Measurements from ENCODE around the gene RSPO3.

GRCh38 chr6:127134136-127134535, 15.7 kb downstream of the RSPO3 start:
- TF ChIP-seq, protein P1, sequence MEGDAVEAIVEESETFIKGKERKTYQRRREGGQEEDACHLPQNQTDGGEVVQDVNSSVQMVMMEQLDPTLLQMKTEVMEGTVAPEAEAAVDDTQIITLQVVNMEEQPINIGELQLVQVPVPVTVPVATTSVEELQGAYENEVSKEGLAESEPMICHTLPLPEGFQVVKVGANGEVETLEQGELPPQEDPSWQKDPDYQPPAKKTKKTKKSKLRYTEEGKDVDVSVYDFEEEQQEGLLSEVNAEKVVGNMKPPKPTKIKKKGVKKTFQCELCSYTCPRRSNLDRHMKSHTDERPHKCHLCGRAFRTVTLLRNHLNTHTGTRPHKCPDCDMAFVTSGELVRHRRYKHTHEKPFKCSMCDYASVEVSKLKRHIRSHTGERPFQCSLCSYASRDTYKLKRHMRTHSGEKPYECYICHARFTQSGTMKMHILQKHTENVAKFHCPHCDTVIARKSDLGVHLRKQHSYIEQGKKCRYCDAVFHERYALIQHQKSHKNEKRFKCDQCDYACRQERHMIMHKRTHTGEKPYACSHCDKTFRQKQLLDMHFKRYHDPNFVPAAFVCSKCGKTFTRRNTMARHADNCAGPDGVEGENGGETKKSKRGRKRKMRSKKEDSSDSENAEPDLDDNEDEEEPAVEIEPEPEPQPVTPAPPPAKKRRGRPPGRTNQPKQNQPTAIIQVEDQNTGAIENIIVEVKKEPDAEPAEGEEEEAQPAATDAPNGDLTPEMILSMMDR (IDR thresholded peaks at IDR 0.05), result no peak
- TF ChIP-seq POLR2A (IDR thresholded peaks at IDR 0.05), result no peak

Measured in thyroid gland (tissue), 4 donors.